GM18873 (cell line): ENCODE results near the gene INPP5J.
"Not testable (repeated sequence)": the region's sequence is repeated elsewhere in the genome, so short reads cannot be mapped to it uniquely, and the experiment has no call there.

ENCODE experiments used
- ATAC-seq: cut with Tn5 transposase; IDR thresholded peaks from one replicate; pipeline ENCODE4 v1.9.1; 2021; ENCODE audit warnings: mild to moderate bottlenecking, moderate library complexity, moderate number of reproducible peaks; ENCODE audit not compliant: unreplicated experiment, low FRiP score

Gene INPP5J

GRCh38 chr22:31144223-31144622 lies 21.5 kb downstream of the INPP5J start:
- no peak for ATAC-seq

DNA sequence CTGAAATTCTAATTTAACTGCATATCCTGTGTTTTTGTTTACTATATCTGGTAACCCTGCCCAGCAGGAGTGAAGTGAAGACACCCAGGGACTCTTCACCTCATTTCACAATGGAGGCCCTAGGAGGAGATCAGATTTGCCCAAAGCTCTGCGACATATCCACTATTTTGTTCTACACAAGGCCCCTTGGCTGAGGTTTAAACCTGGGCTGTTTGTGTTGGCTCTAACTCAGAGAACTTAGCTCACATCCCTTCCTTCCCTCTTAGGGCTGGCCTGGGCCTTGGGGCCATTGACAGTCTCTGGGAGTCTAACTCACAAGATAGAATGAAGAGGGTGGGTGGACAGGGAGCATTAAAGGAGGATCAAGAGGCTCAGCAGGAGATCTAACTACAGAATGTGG lies 25.7 kb downstream of the INPP5J start:
- ATAC-seq, result no peak

DNA sequence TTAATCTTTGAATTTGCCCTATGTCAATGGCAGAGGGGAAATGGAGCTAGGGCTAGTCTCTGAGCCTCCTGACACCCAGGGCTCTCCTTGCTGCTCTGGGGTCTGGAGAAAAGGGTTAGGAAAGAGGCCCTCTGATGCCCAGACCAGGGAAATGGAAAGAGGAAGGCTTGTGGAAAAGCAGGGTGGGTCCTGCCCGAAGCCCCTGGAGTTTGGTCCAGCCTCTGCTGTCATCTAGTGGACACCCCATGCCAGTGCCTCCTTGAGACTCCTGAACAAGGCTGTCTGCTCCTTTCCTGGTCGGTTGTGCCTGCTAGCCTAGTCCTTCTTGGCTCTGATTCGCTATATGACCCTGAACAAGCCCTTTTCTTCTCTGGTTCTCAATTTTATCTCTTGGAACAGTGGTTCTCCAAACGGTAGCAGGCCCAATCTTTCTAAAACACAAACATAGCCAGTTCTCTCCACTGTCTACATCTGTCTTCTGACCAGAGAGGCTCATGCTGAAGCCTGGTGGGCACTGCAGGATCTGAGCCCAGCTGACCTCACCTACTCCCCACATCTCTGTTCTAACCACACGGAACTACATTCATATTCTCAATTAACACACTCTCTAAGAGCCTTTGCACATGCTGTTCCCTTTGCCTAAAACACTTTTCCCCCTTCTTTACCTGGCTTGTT lies 26.3 kb downstream of the INPP5J start:
- ATAC-seq, result no peak

DNA sequence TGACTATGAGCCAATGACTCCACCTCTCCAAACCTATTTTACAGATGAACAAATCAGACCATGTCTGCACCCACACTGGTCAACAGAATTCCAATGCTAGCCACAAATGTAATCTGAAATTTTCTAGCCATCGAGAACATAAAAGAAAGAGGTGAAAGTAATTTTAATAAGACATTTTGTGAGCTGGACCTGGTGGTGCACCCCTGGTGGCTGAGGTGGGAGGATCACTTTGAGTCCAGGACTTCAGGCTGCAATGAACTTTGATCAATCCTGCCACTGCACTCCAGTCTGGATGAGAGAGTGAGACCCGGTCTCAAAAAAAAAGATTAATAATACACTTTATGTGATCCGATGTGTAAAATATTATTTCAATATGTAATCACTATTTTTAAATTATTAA lies 27.8 kb downstream of the INPP5J start:
- ATAC-seq, result no peak

- no peak for ATAC-seq
These were observed 29.1 kb downstream of the INPP5J start for GRCh38 chr22:31151872-31152271.

- ATAC-seq, result no peak
These were observed 30.6 kb downstream of the INPP5J start for GRCh38 chr22:31153357-31153756.

DNA sequence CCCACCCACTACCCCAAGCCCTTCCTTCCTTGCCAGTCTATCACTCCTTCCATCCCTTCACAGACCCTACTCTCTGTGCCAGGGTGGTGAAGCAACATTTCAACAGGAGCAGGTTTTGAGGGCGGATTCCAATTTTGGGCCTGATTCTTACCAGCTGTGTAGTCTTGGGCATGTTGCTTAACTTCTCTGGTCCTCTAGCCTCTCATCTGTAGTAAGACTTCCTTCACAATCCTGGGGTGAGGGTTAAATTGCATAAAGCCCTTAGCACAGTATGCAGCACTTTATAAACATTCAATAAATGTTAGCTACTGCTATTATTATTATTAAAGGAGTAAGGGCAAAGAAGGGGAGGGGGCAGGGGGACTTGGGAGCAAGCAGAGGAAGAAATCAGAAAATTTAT lies 32.2 kb downstream of the INPP5J start:
- no peak for ATAC-seq

- ATAC-seq, result no peak
These were observed 32.7 kb downstream of the INPP5J start for GRCh38 chr22:31155422-31155821.

- ATAC-seq, result no peak
These were observed 37.7 kb downstream of the INPP5J start for GRCh38 chr22:31160328-31160978.

- no peak for ATAC-seq
These were observed 38.6 kb downstream of the INPP5J start for GRCh38 chr22:31161386-31161785.

GRCh38 chr22:31162015-31162765 lies 39.4 kb downstream of the INPP5J start:
- no peak for ATAC-seq

DNA sequence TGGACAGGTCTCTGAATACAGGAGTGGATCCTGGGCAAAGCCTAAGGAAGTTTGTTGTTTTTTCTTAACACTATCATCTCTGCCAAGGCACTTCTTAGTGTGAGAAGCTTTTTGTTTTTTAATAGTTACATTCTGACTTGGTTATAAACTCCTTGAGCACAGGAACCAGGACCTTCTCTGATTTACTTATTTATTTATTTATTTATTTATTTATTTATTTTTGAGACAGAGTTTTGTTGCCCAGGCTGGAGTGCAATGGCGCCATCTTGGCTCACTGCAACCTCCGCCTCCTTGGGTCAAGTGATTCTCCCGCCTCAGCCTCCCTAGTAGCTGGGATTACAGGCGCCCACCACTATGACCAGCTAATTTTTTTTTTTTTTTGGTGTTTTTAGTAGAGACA lies 48.2 kb downstream of the INPP5J start:
- ATAC-seq, result no peak

DNA sequence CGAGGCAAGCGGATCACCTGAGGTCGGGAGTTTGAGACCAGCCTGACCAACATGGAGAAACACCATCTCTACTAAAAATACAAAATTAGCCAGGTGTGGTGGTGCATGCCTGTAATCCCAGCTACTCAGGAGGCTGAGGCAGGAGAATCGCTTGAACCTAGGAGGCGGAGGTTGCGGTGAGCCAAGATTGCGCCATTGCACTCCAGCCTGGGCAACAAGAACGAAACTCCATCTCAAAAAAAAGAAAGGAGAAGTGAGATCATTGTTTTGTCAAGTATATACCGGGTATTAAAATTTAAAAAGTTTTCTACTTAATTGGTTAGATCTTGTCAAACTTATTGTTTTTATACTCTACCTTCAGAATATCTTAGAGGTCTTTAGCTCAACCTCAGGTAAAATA lies 49.0 kb downstream of the INPP5J start:
- ATAC-seq, result not testable (repeated sequence)

- ATAC-seq, result no peak
These were observed 50.8 kb downstream of the INPP5J start for GRCh38 chr22:31173386-31174145.

DNA sequence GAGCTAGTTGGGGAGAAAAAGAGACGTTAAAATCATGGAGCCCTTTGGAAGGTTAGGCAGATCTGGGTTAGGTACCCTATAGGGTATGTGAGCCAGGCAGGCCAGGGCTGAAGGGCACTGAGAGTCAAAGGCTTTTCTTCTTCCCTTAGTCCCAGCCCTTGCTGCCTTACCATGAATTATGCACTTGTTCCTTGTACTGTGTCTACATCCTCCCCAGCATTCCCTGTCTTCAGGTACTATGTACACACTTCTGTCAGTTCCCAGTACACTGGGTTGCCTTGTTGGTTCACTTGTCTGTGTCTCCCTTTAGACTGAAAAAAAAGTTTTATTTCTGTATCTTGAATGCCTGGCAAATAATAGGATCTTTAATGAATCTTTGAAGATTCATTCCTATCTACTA lies 54.2 kb downstream of the INPP5J start:
- ATAC-seq, result no peak

DNA sequence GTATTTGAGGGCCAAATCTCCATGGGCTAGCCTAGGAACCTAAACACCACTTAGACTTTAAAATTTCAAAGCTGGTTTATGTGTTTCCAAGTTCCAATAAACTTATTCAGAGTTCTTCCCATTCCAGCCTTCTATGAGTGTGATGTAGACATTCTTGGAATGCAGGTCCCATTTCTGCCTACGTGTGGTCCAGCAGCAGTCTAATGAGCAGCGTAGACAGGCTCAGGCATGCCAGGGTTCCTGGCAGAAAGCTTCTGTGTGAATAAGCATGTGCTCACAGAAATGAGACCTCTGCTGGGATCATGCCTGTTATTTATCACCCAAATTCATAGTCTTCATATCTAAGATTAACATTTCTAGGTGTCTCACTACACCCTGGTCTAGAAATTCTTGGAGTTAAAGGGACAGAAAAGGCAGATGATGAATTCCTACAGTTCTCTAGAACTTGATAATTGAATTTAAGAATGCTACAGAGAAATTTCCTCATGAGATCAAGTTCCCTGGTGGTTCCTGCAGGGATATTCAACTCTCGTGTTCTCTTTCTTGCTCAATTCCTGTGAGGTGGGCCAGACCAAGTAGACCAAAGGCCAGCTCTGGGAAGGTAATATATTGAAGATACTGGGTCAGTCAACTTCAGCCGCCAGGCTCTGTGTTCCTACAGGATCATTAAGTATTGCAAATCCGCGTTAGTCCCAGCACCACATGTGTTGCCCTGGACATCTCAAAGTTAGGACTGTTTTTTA lies 54.8 kb downstream of the INPP5J start:
- ATAC-seq, result no peak

DNA sequence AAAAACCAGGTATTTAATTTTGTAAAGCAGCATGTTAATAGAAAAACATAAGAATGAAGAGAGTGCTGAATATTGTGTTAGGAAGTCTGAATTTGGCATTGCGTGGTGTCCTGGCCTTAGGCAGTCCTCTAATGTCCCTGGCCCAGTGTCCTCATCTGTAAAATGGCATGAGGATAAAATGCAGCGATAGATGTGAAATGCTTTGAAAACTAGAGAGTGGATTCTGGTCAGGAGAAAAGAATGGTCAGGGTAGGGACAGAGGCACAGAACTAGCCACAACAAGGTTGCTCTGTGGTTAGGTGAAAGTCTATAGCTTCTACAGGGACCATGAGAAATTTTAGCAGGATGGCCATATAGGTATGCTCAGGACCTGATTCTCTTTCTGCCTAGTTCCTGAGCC lies 56.1 kb downstream of the INPP5J start:
- no peak for ATAC-seq

- no peak for ATAC-seq
These were observed 56.6 kb downstream of the INPP5J start for GRCh38 chr22:31179345-31179744.

- no peak for ATAC-seq
These were observed 61.2 kb downstream of the INPP5J start for GRCh38 chr22:31184015-31184414.
